Kidney (tissue), 14 donors: ENCODE measurements around the gene DNM3. TPM values are rescaled to one million over a fixed set of nuclear protein-coding genes. Genes with fewer than 3 reads are reported as not detected.

Source experiments
- DNase-seq, 5 donors: peaks; one replicate each; pipeline ENCODE4 v3.0.0-alpha.2; 2013 to 2020
- FAIRE-seq: peaks from 2 replicates; lab custom pipeline; 2012; peaks lifted over from hg19 to GRCh38; lab: Jason Lieb, UNC
- H3K27ac ChIP-seq, 2 donors: one replicate each; pipeline ENCODE4 v1.7.0; 2013; ENCODE audit warnings: low read depth in 2 of 2, low read length in 2 of 2, inconsistent platforms in 1 of 2
- H3K27me3 ChIP-seq: one replicate; pipeline ENCODE4 v1.7.1; 2013; ENCODE audit warnings: low read length, inconsistent platforms; ENCODE audit not compliant: control insufficient read depth, insufficient read depth
- H3K36me3 ChIP-seq, 3 donors: one replicate each; pipeline versions ENCODE4 v1.7.0 to v1.7.1; 2013; ENCODE audit warnings: low read length in 3 of 3, control low read depth in 1 of 3, inconsistent platforms in 1 of 3; ENCODE audit not compliant: insufficient read depth in 3 of 3, control insufficient read depth in 2 of 3
- H3K4me1 ChIP-seq, 3 donors: one replicate each; pipeline versions ENCODE4 v1.7.0 to v1.7.1; 2013; ENCODE audit warnings: low read length in 3 of 3, inconsistent platforms in 1 of 3, low read depth in 1 of 3; ENCODE audit not compliant: control insufficient read depth in 2 of 3, insufficient read depth in 2 of 3
- H3K4me3 ChIP-seq, 3 donors: one replicate each; pipeline versions ENCODE4 v1.7.0 to v1.8.1; 2013; ENCODE audit warnings: low read length in 3 of 3, control low read depth in 1 of 3, inconsistent platforms in 1 of 3
- H3K9ac ChIP-seq, 3 donors: one replicate each; pipeline versions ENCODE4 v1.7.0 to v1.7.1; 2013; ENCODE audit warnings: low read length in 3 of 3, control low read depth in 1 of 3, inconsistent platforms in 1 of 3
- H3K9me3 ChIP-seq, 3 donors: one replicate each; pipeline versions ENCODE4 v1.7.0 to v1.7.1; 2013; ENCODE audit warnings: low read length in 3 of 3, control low read depth in 1 of 3, inconsistent platforms in 1 of 3; ENCODE audit not compliant: control insufficient read depth in 2 of 3, insufficient read depth in 1 of 3
- CTCF ChIP-seq: IDR thresholded peaks from 3 replicates; pipeline ENCODE4 v1.5.1; 2012; ENCODE audit warnings: mild to moderate bottlenecking, moderate library complexity, borderline replicate concordance; ENCODE audit not compliant: insufficient read depth; ENCODE audit errors: extremely low read depth
- intact Hi-C: fragments of 100-400 bp; cut with DNase I; formaldehyde crosslinking; loops from one replicate; pipeline ENCODE4 v1.11.1; 2022
- polyA plus RNA-seq: library from polyadenylated mRNA; stranded (reverse); fragments of 350-450 nt; fragmentation: Illumina TruSeq; extraction: RNeasy Lipid Tissue Mini Kit (QIAGEN cat#74804); gene quantifications from one replicate; pipeline ENCODE4 v1.2.3, GENCODE V29; 2014; ENCODE audit warnings: low read depth, low replicate concordance; ENCODE audit not compliant: insufficient read depth
- total RNA-seq: library from RNA; stranded (reverse); fragmentation: NEBNext Ultra II Directional; extraction: Animal tissue kit (Norgen Biotek cat#: 25700); gene quantifications from one replicate; pipeline ENCODE4 v1.2.1, GENCODE V29; 2021
- donor health status: control.
- donor health status: control.
- donor health status: control.
- donor health status: control.
- donor health status: control.
- donor health status: DM: yes; HTN: yes; CAD: no.
- donor health status: Normal renal cell carcinoma (clear cell type).

DNM3 gene
- total and polyA plus RNA-seq, 2 donors from 2014 or later = 5.9 to 19.1 TPM

GRCh38 chr1:172147541-172147940 is 306.2 kb downstream of the DNM3 start:
- no peaks in the 10 kb centered on the region for H3K36me3 ChIP-seq
- no peak overlapping the region for H3K27ac ChIP-seq
- H3K4me1 ChIP-seq = peaks cover 0 to 10% (median 0%) of the 10 kb centered on the region in 3 donors
- no peaks in the 10 kb centered on the region for H3K9me3 ChIP-seq
- intact Hi-C loops = no loop called here
- DNase-seq (no peak), FAIRE-seq (no peak)
- H3K4me3 ChIP-seq = no peak overlapping the region
- no peak overlapping the region for H3K9ac ChIP-seq
- no peaks in the 10 kb centered on the region for H3K27me3 ChIP-seq
- no peak for TF ChIP-seq CTCF

GRCh38 chr1:172148213-172148612 is 306.9 kb downstream of the DNM3 start:
- intact Hi-C loops = no loop called here
- no peak for FAIRE-seq
- peak in 1 of 5 donors; percentile 60 for DNase-seq
- Histone ChIP-seq H3K9me3 (no peaks in the 10 kb centered on the region), H3K9ac (no peak overlapping the region), H3K27ac (no peak overlapping the region), H3K36me3 (no peaks in the 10 kb centered on the region), H3K4me1 (peaks cover 0 to 11% (median 0%) of the 10 kb centered on the region in 3 donors), H3K27me3 (no peaks in the 10 kb centered on the region), H3K4me3 (no peak overlapping the region)
- TF ChIP-seq CTCF = no peak

- Histone ChIP-seq H3K9ac (no peak overlapping the region), H3K4me3 (no peak overlapping the region), H3K27ac (no peak overlapping the region), H3K4me1 (peaks cover 0 to 11% (median 0%) of the 10 kb centered on the region in 3 donors), H3K27me3 (no peaks in the 10 kb centered on the region), H3K9me3 (no peaks in the 10 kb centered on the region), H3K36me3 (no peaks in the 10 kb centered on the region)
- TF ChIP-seq CTCF = no peak
- intact Hi-C loops = no loop called here
- DNase-seq (peak in 2 of 5 donors; percentile 37 to 58), FAIRE-seq (no peak)
These were observed 307.4 kb downstream of the DNM3 start for GRCh38 chr1:172148707-172149106.

GRCh38 chr1:172149346-172149745 is 308.0 kb downstream of the DNM3 start:
- no peak for FAIRE-seq
- no peaks in the 10 kb centered on the region for H3K36me3 ChIP-seq
- no peak for DNase-seq
- no peak overlapping the region for H3K9ac ChIP-seq
- no peak overlapping the region for H3K27ac ChIP-seq
- no peak for TF ChIP-seq CTCF
- no peak overlapping the region for H3K4me3 ChIP-seq
- intact Hi-C loops = no loop called here
- peaks cover 0 to 11% (median 2%) of the 10 kb centered on the region in 3 donors for H3K4me1 ChIP-seq
- no peaks in the 10 kb centered on the region for H3K27me3 ChIP-seq
- H3K9me3 ChIP-seq = no peaks in the 10 kb centered on the region
